GM11168 (cell line): ENCODE data around the gene FAR1.
"Not testable (repeated sequence)": the region's sequence is repeated elsewhere in the genome, so short reads cannot be mapped to it uniquely, and the experiment has no call there.

Experiments used
- in situ Hi-C: fragments of 300-500 bp; cut with MboI; formaldehyde crosslinking; loops from one replicate; pipeline ENCODE4 v1.12.0; 2022; ENCODE audit warnings: low sequenced_read_pairs; ENCODE audit not compliant: unreplicated experiment

The FAR1 gene

GRCh38 chr11:13668102-13668956 lies at the start of gene FAR1:
FAR1 (plus strand) TSS chr11:13668668; CDS start chr11:13694766, 26,098 bp downstream.
- in situ Hi-C loops, result no loop called here

GRCh38 chr11:13620063-13620462 lies 48.4 kb upstream of the FAR1 start:
- in situ Hi-C loops, result no loop called here

GRCh38 chr11:13626818-13627217 lies 41.6 kb upstream of the FAR1 start:
- in situ Hi-C loops, result not testable (repeated sequence)

GRCh38 chr11:13628634-13629033 lies 39.8 kb upstream of the FAR1 start:
- in situ Hi-C loops, result not testable (repeated sequence)

GRCh38 chr11:13629779-13630178 lies 38.7 kb upstream of the FAR1 start:
- in situ Hi-C loops, result no loop called here

GRCh38 chr11:13635290-13635689 lies 33.2 kb upstream of the FAR1 start:
- in situ Hi-C loops, result no loop called here

- in situ Hi-C loops, result no loop called here
Observed at GRCh38 chr11:13635804-13636203, 32.7 kb upstream of the FAR1 start.

- in situ Hi-C loops, result no loop called here
Observed at GRCh38 chr11:13637125-13638069, 31.1 kb upstream of the FAR1 start.

- in situ Hi-C loops, result no loop called here
Observed at GRCh38 chr11:13638422-13638821, 30.0 kb upstream of the FAR1 start.

GRCh38 chr11:13644997-13645687 lies 23.3 kb upstream of the FAR1 start:
- in situ Hi-C loops, result no loop called here

- in situ Hi-C loops, result no loop called here
Observed at GRCh38 chr11:13647391-13647790, 21.1 kb upstream of the FAR1 start.

- in situ Hi-C loops, result no loop called here
Observed at GRCh38 chr11:13649619-13650018, 18.8 kb upstream of the FAR1 start.

GRCh38 chr11:13651515-13651914 lies 17.0 kb upstream of the FAR1 start:
- in situ Hi-C loops, result not testable (repeated sequence)

GRCh38 chr11:13661074-13661623 lies 7.3 kb upstream of the FAR1 start:
- in situ Hi-C loops, result no loop called here

- in situ Hi-C loops, result no loop called here
Observed at GRCh38 chr11:13663631-13664071, 4.8 kb upstream of the FAR1 start.

GRCh38 chr11:13664351-13664750 lies 4.1 kb upstream of the FAR1 start:
- in situ Hi-C loops, result no loop called here

GRCh38 chr11:13666708-13667107 lies 1.8 kb upstream of the FAR1 start:
- in situ Hi-C loops, result no loop called here

GRCh38 chr11:13667245-13667644 lies 1.2 kb upstream of the FAR1 start:
- in situ Hi-C loops, result no loop called here

GRCh38 chr11:13667795-13668101 lies 720 bp upstream of the FAR1 start:
- in situ Hi-C loops, result no loop called here

GRCh38 chr11:13668957-13669521 lies 571 bp downstream of the FAR1 start:
- in situ Hi-C loops, result no loop called here
